Measurements from ENCODE around the gene ALG9. TPM values are rescaled to one million over a fixed set of nuclear protein-coding genes. Genes with fewer than 3 reads are reported as not detected.
"Not testable (repeated sequence)": the region's sequence is repeated elsewhere in the genome, so short reads cannot be mapped to it uniquely, and the experiment has no call there.

ALG9 gene
- total RNA-seq, 1 experiment from 2014 or later: 27.8 TPM

- H3K27me3 ChIP-seq (ENCODE audit: insufficient read depth, low read depth): no peaks in the 10 kb centered on the region
- no peaks in the 10 kb centered on the region for H3K4me1 ChIP-seq (replicated peaks; ENCODE audit: insufficient read depth)
- intact Hi-C loops (cut with micrococcal nuclease; ENCODE audit: unreplicated experiment): no loop called here
- POLR2A ChIA-PET (ENCODE audit: unreplicated experiment): no interaction called here
- no peaks in the 10 kb centered on the region for H3K9me2 ChIP-seq (ENCODE audit: insufficient read depth)
- DNase-seq: no peak
- no peaks in the 10 kb centered on the region for H3F3A ChIP-seq (ENCODE audit: insufficient read depth, low read depth)
- H3K9me3 ChIP-seq (ENCODE audit: insufficient read depth, low read depth): no peaks in the 10 kb centered on the region
- no peak overlapping the region for H3K4me2 ChIP-seq
- TF ChIP-seq CTCF (conservative IDR thresholded peaks at IDR 0.05): no peak
- no peak for TF ChIP-seq EZH2 (IDR thresholded peaks at IDR 0.05; ENCODE audit: low read depth)
- BruUV-seq (replicated peaks): no TSS peak
- H3K27ac ChIP-seq: no peak overlapping the region
- no peaks in the 10 kb centered on the region for H3K79me2 ChIP-seq (ENCODE audit: low read depth)
- H3K4me3 ChIP-seq: no peak overlapping the region
- CTCF ChIA-PET: no interaction called here
- H3K36me3 ChIP-seq (ENCODE audit: low read depth): no peaks in the 10 kb centered on the region
- no peaks in the 10 kb centered on the region for H4K20me1 ChIP-seq (ENCODE audit: insufficient read depth)
- no peak overlapping the region for H2AFZ ChIP-seq
Observed at GRCh38 chr11:111905411-111905810, 34.0 kb upstream of the ALG9 start.

- no peak overlapping the region for H3K4me2 ChIP-seq
- H3K79me2 ChIP-seq (ENCODE audit: low read depth): no peaks in the 10 kb centered on the region
- no peaks in the 10 kb centered on the region for H3K4me1 ChIP-seq (replicated peaks; ENCODE audit: insufficient read depth)
- ChIA-PET CTCF (no interaction called here), POLR2A (ENCODE audit: unreplicated experiment) (no interaction called here)
- intact Hi-C loops (cut with micrococcal nuclease; ENCODE audit: unreplicated experiment): no loop called here
- H3K27me3 ChIP-seq (ENCODE audit: insufficient read depth, low read depth): no peaks in the 10 kb centered on the region
- no peaks in the 10 kb centered on the region for H3K36me3 ChIP-seq (ENCODE audit: low read depth)
- no peaks in the 10 kb centered on the region for H3K9me3 ChIP-seq (ENCODE audit: insufficient read depth, low read depth)
- no peak for DNase-seq
- no peaks in the 10 kb centered on the region; the same call in 1 of the 2 replicates for H3F3A ChIP-seq (ENCODE audit: insufficient read depth, low read depth)
- no peak for TF ChIP-seq EZH2 (IDR thresholded peaks at IDR 0.05; ENCODE audit: low read depth)
- no peak for TF ChIP-seq CTCF (conservative IDR thresholded peaks at IDR 0.05)
- BruUV-seq (replicated peaks): no TSS peak
- H4K20me1 ChIP-seq (ENCODE audit: insufficient read depth): no peaks in the 10 kb centered on the region
- no peak overlapping the region for H2AFZ ChIP-seq
- no peak overlapping the region for H3K27ac ChIP-seq
- no peaks in the 10 kb centered on the region for H3K9me2 ChIP-seq (ENCODE audit: insufficient read depth)
- H3K4me3 ChIP-seq: no peak overlapping the region
Observed at GRCh38 chr11:111886844-111887243, 15.5 kb upstream of the ALG9 start.

GRCh38 chr11:111886032-111886431 is 14.7 kb upstream of the ALG9 start:
- no peak overlapping the region for H3K4me3 ChIP-seq
- no peak overlapping the region for H2AFZ ChIP-seq
- H3F3A ChIP-seq (ENCODE audit: insufficient read depth, low read depth): no peaks in the 10 kb centered on the region; the same call in 1 of the 2 replicates
- intact Hi-C loops (cut with micrococcal nuclease; ENCODE audit: unreplicated experiment): no loop called here
- ChIA-PET CTCF (no interaction called here), POLR2A (ENCODE audit: unreplicated experiment) (no interaction called here)
- no TSS peak for BruUV-seq (replicated peaks)
- H3K9me3 ChIP-seq (ENCODE audit: insufficient read depth, low read depth): no peaks in the 10 kb centered on the region
- H3K79me2 ChIP-seq (ENCODE audit: low read depth): no peaks in the 10 kb centered on the region
- no peak for TF ChIP-seq EZH2 (IDR thresholded peaks at IDR 0.05; ENCODE audit: low read depth)
- TF ChIP-seq CTCF (conservative IDR thresholded peaks at IDR 0.05): no peak
- no peaks in the 10 kb centered on the region for H4K20me1 ChIP-seq (ENCODE audit: insufficient read depth)
- no peak for DNase-seq
- H3K4me2 ChIP-seq: no peak overlapping the region
- H3K9me2 ChIP-seq (ENCODE audit: insufficient read depth): no peaks in the 10 kb centered on the region
- no peaks in the 10 kb centered on the region for H3K4me1 ChIP-seq (replicated peaks; ENCODE audit: insufficient read depth)
- no peaks in the 10 kb centered on the region for H3K36me3 ChIP-seq (ENCODE audit: low read depth)
- H3K27me3 ChIP-seq (ENCODE audit: insufficient read depth, low read depth): no peaks in the 10 kb centered on the region
- H3K27ac ChIP-seq: no peak overlapping the region

GRCh38 chr11:111885053-111885452 is 13.7 kb upstream of the ALG9 start:
- H4K20me1 ChIP-seq (ENCODE audit: insufficient read depth); H3K9me2 ChIP-seq (ENCODE audit: insufficient read depth); H3K27ac ChIP-seq; H2AFZ ChIP-seq; BruUV-seq (replicated peaks); H3K4me1 ChIP-seq (replicated peaks; ENCODE audit: insufficient read depth); POLR2A ChIA-PET (ENCODE audit: unreplicated experiment); H3K4me2 ChIP-seq; H3K79me2 ChIP-seq (ENCODE audit: low read depth); H3K27me3 ChIP-seq (ENCODE audit: insufficient read depth, low read depth); H3K4me3 ChIP-seq; H3K9me3 ChIP-seq (ENCODE audit: insufficient read depth, low read depth); H3F3A ChIP-seq (ENCODE audit: insufficient read depth, low read depth); DNase-seq; H3K36me3 ChIP-seq (ENCODE audit: low read depth); intact Hi-C loops (cut with micrococcal nuclease; ENCODE audit: unreplicated experiment): not testable (repeated sequence)
- CTCF ChIA-PET: interaction anchor here (0.6 kb wide), 1 partner anchor 1685 kb away, joined by 3 read pairs; no protein-coding TSS in a partner anchor
